ENCODE results near the gene GPSM3. TPM values are rescaled to one million over a fixed set of nuclear protein-coding genes. Genes with fewer than 3 reads are reported as not detected.
A peak's percentile ranks its signal among the peaks of the same experiment; 100 is the strongest.

GPSM3 gene
- total and polyA plus RNA-seq, 4 donors, result 8.1 to 145 (median 47.3) TPM

DNA sequence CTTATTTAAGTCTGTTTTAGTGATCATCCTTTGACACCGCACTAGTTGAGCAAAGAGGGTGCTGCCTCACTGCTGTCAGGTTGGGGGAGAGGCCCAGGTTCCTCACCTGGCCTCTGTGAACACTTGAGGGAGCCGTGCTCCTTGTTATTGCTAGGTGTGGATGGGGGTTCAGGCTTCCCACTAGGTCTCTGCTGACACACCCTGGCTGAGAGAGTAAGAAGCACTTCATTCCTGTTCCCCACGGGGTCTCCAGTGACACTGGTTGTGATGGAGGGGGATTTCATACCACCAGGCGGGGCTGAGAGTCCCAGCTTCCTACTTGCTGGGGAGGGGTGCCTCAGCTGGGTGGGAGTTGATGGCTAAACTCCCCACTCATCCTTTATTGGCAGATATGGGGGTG lies 42.5 kb upstream of the GPSM3 start:
- no peak for TF ChIP-seq CTCF (IDR thresholded peaks at IDR 0.05; ENCODE audit: control extremely low read depth, extremely low read depth)
- Histone ChIP-seq H3K27ac (ENCODE audit: low read depth in 1 of 2, low read length in 1 of 2) (peak overlapping the region; percentile 30 to 70), H3K36me3 (ENCODE audit: control insufficient read depth in 4 of 4, insufficient read depth in 4 of 4, low read length in 4 of 4) (no peaks in the 10 kb centered on the region), H3K4me3 (no peak overlapping the region), H3K27me3 (ENCODE audit: control insufficient read depth in 3 of 3, insufficient read depth in 3 of 3, low read length in 2 of 3) (no peaks in the 10 kb centered on the region), H3K9ac (ENCODE audit: insufficient read depth in 1 of 2, low read length in 2 of 2) (no peak overlapping the region), H3K9me3 (ENCODE audit: control insufficient read depth in 4 of 4, insufficient read depth in 3 of 4, low read length in 3 of 4) (no peaks in the 10 kb centered on the region), H3K4me1 (ENCODE audit: control insufficient read depth in 5 of 5, insufficient read depth in 5 of 5, low read length in 5 of 5) (peaks cover 0 to 3% (median 0%) of the 10 kb centered on the region in 5 donors)
- 47 to 48% methylated on average over 4 of the region's 4 CpGs for WGBS, 2 donors
- ATAC-seq (ENCODE audit: insufficient read depth, low FRiP score), result no peak
- no peak for DNase-seq

DNA sequence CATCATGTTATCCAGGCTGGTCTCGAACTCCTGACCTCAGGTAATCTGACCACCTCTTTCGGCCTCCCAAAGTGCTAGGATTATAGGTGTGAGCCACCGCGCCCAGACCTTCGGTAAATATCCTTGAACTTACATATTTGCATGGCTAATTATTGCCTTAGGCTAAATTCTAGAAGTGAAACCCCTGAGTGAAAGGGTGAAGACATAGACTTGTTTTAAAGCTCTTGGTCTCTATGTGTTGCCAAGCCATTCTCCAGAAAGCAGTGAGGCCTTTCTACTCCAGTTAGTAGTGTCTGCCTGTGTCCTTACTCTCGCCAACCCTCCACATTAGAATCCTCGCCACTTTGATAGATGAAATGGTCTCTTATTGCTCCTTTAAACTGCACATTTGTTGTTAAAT lies 34.0 kb upstream of the GPSM3 start:
- no peak for TF ChIP-seq CTCF (IDR thresholded peaks at IDR 0.05; ENCODE audit: control extremely low read depth, extremely low read depth)
- H3K9me3 ChIP-seq (ENCODE audit: control insufficient read depth in 4 of 4, insufficient read depth in 3 of 4, low read length in 3 of 4), result no peaks in the 10 kb centered on the region
- peaks cover 0 to under 1% (median 0%) of the 10 kb centered on the region in 4 donors for H3K36me3 ChIP-seq (ENCODE audit: control insufficient read depth in 4 of 4, insufficient read depth in 4 of 4, low read length in 4 of 4)
- DNase-seq (no peak), ATAC-seq (ENCODE audit: insufficient read depth, low FRiP score) (no peak)
- no peak overlapping the region for H3K9ac ChIP-seq (ENCODE audit: insufficient read depth in 1 of 2, low read length in 2 of 2)
- H3K4me1 ChIP-seq (ENCODE audit: control insufficient read depth in 5 of 5, insufficient read depth in 5 of 5, low read length in 5 of 5), result peaks cover 0 to 5% (median 0%) of the 10 kb centered on the region in 5 donors
- H3K4me3 ChIP-seq, result no peak overlapping the region
- H3K27ac ChIP-seq (ENCODE audit: low read depth in 1 of 2, low read length in 1 of 2), result no peak overlapping the region
- no peaks in the 10 kb centered on the region for H3K27me3 ChIP-seq (ENCODE audit: control insufficient read depth in 3 of 3, insufficient read depth in 3 of 3, low read length in 2 of 3)
- WGBS, 2 donors, result 91 to 93% methylated on average over 7 of the region's 7 CpGs

GRCh38 chr6:32224696-32225095 lies 32.3 kb upstream of the GPSM3 start:
- TF ChIP-seq CTCF (IDR thresholded peaks at IDR 0.05; ENCODE audit: control extremely low read depth, extremely low read depth), result no peak
- Histone ChIP-seq H3K4me3 (no peak overlapping the region), H3K9me3 (ENCODE audit: control insufficient read depth in 4 of 4, insufficient read depth in 3 of 4, low read length in 3 of 4) (no peaks in the 10 kb centered on the region), H3K27me3 (ENCODE audit: control insufficient read depth in 3 of 3, insufficient read depth in 3 of 3, low read length in 2 of 3) (no peaks in the 10 kb centered on the region), H3K36me3 (ENCODE audit: control insufficient read depth in 4 of 4, insufficient read depth in 4 of 4, low read length in 4 of 4) (peaks cover 0 to 4% (median 0%) of the 10 kb centered on the region in 4 donors), H3K9ac (ENCODE audit: insufficient read depth in 1 of 2, low read length in 2 of 2) (no peak overlapping the region), H3K27ac (ENCODE audit: low read depth in 1 of 2, low read length in 1 of 2) (peak overlapping the region; percentile 45 to 76), H3K4me1 (ENCODE audit: control insufficient read depth in 5 of 5, insufficient read depth in 5 of 5, low read length in 5 of 5) (peaks cover 0 to 7% (median 0%) of the 10 kb centered on the region in 5 donors)
- no peak for ATAC-seq (ENCODE audit: insufficient read depth, low FRiP score)
- no peak for DNase-seq
- 81 to 94% methylated on average over 2 of the region's 2 CpGs for WGBS, 2 donors

Data from lung (tissue), 12 donors.